ENCODE results near the gene SLX4. TPM values are rescaled to one million over a fixed set of nuclear protein-coding genes. Genes with fewer than 3 reads are reported as not detected.

Gene SLX4
- total RNA-seq, 1 donor from 2014 or later, result 5.5 TPM

DNA sequence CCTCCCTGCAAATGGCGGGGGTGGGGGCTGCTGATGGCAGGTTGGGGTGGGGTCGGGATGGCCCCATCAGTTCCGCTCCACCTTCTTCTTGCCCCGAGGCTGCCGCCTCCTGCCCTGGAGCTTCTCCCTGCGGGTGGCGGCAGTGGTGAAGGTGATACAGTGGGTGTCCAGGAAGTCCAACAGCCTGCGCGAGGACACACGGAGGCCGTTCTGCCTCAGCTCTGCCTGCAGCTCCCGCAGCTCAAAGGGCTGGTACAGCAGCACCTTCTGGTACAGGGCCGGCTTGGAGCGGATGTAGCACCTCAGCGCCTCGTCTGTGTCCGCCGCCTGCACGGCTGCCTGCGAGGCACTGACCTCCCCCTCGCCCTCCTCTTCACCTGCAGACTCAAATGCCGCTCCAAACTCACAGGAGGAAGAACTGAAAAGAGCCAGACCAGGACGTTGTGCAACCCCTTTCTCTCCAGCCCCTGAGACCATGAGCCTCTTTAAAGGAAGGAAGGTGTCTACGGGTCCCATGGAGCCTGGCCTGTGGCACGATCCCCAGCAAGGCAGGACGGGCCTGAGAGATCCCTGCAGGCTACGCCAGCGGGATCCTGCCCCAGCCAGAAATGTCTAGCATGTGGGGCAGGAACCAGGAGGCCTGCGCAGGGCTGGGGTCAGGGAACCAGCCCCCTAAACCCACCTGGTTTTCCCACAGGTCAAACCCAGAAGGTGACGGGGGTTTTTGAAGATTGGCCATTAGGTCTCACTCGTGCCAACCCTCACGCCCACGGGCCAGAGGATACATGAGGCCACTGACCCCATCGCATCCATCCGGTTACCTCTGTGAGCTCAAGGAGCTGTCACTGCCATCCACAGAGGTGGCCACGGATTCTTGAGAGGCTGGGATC lies 28.9 kb downstream of the SLX4 start:
- no peak for DNase-seq (ENCODE audit: low read depth)

DNA sequence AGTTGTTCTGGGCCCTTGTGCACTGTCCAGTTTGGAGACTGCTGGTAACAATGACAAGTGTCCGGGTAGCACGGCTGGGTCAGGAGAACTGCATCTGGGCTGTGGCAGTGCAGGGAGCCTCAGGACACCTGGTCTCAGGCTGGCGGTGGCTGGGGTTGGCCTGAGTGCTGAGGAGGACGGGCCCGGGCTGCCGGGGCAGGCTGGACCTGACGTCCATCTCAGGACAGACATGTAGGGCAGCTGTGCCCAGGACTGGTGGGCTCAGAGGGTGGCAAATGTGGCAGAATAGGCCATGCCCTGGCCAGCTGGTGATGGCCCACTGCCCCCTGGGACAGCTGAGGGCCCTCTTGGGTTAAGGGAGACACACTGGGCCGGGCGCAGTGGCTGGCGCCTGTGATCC lies 30.0 kb downstream of the SLX4 start:
- no peak for DNase-seq (ENCODE audit: low read depth)

DNA sequence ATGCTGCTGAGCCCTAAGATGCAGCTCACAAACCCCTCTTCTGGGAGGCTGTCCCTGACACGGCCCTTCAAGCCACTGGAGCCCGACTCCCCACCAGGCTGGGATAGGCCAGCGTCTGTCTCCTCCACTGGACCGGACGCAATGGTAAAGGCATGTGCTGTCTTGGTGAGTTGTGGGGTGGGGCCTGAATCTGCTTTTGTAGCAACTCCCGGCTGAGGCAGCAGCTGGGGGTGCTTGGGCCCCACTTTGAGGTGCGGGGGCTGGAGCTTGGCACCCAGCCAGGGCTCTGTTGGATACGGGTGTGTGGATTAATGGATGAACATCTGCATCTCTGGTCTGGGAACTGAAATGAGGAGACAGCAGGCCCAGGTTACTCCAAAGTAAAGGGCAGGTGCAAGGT lies 30.7 kb downstream of the SLX4 start:
- DNase-seq (ENCODE audit: low read depth), result no peak

DNA sequence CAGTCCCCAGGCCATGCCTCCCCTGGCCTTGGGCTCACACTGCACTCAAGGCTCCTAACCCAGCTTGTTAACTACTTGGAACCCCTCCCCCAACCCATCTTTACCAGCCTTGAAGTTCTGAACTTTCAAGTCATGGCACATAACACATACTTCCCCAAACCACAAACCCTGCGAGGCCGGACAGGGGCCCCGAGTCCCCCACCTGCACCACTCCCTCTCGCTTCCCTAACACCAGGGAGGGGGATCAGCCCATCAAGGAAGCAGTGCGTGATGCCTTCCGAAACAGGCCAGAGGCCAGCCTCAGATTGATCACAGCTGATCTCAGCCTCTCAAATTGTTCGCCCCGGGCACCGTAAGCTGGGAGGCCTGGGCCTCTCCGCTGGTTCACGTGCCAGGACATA lies 31.2 kb downstream of the SLX4 start:
- no peak for DNase-seq (ENCODE audit: low read depth)

DNA sequence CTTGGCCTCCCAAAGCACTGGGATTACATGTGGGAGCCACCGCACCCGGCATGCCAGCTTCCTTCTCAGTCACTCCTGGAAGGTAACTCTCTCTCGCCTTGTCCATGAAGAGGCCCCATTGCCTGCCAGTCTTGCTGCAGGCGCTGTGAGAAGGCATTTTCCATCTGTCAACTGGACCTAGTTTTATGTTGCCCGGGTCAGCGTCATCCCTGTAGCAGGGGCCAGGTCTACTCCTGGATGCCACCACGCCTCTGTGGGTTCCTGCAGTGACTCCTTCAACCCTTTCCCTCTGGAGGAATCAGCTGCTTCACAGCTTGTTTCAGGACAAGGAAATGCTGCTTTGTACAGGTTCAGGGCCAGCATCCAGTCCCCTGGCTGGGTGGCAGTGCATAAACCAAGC lies 31.6 kb downstream of the SLX4 start:
- no peak for DNase-seq (ENCODE audit: low read depth)

DNA sequence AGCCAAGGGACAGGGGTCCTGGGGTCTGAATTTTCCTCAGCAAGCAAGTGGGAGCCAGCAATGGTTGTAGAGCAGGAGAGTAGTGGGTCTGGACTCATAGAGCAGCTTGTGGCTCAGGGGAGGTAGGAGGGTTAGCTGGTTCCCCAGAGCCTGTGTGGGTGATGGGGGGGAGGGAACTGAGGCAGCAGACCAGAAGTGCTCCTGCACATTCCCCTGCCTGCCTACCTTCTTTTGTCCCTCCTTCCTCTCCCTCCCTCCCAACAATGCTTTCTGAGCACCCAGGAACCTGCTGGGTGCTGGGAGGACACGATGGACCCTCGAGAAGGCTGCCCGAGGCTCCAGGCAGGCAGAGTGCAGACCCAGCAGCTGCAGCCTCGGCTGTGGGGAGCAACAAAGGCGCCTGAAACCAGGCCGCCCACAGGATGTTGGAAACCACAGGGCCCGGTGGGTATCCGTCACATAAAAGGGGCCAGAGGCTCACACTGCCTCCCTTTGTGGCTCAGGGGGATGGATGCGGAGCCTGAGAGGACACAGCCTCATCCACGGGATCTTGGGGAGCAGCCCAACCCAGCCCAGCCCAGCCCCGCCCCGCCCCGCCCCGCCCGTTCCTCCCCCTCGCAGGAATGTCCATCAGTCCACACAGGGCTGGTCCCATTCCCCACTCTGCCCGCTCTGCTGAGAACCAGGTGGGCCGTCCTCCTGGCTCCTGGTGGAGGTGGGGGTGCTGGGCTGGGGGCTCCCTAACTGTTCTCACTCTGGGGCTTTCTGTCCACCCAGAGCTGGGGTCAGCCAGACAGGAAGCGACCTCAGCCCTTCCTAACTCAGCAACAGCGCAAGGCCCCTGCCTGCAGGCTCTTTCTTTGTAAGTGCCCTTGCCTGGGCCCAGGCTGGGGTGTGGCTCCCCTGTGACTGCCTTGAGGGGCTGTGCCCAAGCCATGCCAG lies 32.5 kb downstream of the SLX4 start:
- no peak for DNase-seq (ENCODE audit: low read depth)

DNA sequence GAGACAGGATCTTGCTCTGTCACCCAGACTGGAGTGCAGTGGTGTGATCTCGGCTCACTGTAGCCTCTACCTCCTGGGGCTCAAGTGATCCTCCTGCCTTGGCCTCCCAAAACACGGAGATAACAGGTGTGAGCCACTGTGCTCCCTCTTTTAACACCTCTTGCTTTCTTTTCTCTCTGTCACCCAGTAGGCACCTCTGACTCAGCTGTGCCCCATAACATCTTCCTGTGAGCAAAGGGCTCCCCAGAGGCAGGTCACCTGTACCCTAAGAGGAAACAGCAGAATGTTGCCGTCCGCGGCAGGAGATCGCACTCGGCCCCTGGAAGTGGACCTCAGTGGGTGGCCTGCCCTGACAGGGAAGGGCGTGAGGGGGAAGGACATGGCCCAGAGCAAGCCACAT lies 33.3 kb downstream of the SLX4 start:
- DNase-seq (ENCODE audit: low read depth), result no peak

DNA sequence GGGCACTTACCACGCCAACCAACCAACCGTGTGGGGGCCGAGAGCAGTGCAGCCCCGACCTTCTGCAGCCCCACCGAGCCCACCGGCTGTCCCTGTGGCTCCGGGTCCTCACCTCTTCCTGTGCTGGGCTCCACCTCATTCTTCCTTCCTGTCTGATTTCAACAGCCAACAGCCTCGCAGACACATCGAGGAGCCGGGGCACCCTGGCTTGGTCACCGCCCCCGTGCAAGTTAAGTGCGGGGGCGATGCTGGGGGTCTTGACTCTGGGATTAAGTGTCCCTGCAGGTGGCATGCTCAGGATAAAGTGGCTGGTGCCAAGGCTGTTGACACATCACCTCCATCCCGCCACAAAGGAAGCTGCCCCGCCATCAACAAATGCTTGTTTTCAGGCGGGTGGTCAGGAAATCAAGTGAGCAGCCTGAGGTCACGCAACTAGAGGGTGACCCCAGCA lies 34.1 kb downstream of the SLX4 start, which contains the start of gene NLRC3:
Gene NLRC3, minus strand, starts transcription at position 102 of the 451 bp plus-strand sequence. CDS start 12,367 bp downstream, outside the sequence.
- no peak for DNase-seq (ENCODE audit: low read depth)

DNA sequence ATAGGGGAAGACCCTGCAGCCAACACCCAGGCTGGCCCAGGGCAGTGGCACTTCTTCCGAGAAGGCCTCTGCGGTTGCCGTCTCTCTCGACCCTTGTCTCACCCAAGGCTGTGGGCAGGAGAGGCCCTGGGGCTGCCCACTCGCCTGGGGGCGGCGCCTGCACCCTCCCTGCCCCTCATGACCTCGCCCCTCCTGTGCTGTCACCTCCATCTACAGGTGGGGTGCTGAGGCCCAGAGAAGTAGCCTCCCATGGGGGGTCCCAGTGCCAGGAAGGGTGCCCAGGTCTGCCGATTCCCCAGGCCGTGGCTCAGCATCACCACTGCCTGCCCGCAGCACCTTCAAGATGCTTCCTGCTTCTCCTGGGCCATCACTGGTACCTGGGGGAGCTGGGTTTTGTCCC lies 35.2 kb downstream of the SLX4 start:
- no peak for DNase-seq (ENCODE audit: low read depth)

DNA sequence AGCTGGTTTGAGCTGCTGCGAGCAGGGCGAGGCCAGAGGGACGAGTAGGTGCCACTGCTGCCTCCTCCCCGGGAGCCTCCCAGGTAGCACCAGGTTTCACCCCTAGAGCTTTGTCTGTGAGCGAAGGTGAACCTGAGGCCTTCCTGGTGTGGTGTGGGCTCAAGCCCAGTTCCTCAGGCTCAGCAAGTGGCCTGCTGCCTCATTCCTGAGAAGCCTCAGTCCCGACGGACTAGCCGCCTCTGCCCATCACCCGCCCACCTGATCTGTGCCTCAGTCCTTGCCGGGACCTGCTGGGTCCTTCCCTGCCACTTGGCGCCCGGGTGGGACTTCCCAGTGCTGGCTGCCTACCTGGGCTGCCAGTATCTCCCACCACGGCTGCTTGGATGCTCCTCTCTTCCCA lies 35.9 kb downstream of the SLX4 start:
- no peak for DNase-seq (ENCODE audit: low read depth)

DNA sequence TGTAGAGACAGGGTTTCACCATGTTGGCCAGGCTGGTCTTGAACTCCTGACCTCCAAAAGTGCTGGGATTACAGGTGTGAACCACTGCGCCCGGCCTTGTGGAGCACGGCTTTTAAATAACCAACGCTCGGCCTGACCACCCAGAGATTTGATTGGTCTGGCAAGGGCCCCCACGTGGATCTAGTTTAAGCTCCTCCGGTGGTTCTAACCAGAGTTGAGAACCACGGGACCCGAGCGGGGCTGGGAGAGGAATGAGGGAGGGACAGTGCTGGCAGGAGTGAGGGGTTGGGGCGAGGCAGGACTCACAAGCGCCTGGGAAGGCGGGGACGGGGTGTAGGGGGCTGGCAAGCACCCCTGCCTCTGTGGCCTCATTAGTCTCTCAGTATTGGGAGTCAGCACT lies 37.2 kb downstream of the SLX4 start:
- DNase-seq (ENCODE audit: low read depth), result no peak

DNA sequence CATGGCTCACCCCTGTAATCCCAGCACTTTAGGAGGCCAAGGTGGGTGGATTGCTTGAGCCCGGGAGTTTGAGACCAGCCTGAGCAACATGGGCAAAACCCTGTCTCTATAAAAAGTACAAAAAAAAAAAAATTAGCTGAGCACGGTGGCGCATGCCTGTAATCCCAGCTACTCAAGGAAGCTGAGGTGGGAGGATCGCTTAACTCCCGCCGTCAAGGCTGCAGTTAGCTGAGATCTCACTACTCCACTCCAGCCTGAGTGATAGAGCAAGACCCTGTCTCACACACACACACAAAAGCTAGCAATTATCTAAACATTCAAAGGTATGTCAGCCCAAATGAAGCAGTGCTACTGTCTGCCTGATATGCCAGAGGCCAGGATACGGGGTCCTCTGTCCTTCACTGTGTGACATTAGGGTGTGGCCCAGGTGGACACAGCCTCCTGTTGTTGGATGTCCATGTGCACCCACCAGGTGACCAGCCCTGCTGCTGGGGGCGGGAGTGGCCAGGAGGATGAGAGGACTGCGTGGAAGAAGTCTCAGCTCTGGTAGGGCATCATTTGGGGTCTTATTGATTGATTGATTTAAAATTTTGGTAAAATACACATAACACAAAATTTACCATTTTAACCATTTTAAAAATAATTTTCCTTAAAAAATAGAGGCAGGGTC lies 38.1 kb downstream of the SLX4 start:
- no peak for DNase-seq (ENCODE audit: low read depth)

DNA sequence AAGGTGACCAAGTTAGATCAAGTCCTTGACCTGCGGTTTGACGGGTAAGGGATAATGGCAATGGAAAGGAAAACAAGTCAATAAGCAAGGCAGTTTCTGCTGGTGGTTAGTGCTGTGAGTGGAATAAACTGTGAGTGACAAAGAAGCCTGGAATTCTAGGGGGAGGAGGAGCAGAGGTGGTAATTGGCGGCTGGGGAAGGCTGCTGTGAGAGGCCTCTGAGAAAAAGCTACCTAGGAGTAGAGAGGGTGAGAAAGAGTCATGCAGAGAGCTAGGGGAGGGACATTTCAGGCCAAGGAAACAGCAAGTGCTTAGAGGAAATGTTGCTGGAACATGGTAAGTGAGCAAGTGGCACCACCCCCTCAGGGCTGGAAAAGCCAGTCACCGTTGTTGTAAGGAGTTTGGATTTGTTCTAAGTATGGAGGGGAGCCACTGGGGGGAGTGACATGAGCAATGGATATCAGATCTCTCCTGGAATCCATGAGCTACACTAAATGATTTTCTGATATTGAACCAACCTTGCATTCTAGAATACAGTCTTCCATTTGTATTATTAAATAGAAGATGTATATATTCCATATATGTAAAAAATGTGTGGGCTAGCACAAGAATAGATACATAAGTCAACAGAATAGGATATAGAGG lies 40.9 kb downstream of the SLX4 start:
- DNase-seq (ENCODE audit: low read depth), result no peak

DNA sequence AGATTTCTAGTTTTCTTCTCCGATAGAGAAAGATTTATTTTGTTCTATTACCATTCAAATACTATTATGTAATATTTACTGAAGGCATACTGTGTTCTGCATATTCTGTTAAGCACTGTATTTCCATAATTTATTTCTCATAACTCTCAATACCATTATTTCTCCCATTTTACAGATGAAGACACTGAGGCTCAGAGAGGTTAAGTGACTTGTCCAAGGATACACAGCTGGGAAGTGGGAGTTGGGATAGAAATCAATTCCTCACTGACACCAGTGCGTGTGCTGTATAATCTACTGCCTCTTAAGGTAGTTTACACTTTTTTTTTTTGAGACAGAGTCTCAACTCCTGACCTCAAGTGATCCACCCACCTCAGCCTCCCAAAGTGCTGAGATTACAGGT lies 41.6 kb downstream of the SLX4 start:
- no peak for DNase-seq (ENCODE audit: low read depth)

DNA sequence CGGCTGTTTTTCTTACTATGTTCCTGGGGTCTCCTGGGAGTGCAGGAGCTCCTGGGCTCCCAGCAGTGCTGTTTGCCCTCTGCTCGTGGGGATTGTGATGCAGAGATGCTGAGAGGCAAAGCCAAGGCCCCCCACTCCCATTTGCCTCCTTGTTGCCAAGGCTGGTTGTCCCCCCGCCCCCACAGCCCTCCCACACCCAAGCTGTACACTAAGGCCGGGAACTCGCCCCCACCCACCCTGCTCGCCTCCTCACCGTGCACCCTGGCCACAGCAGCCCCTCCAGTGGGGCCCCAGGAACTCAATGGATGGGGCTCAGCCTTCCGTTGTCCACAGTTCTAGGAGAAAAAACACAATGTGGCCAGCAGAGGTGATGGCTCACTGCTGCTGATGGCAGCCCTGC lies 44.4 kb downstream of the SLX4 start:
- DNase-seq (ENCODE audit: low read depth), result no peak

DNA sequence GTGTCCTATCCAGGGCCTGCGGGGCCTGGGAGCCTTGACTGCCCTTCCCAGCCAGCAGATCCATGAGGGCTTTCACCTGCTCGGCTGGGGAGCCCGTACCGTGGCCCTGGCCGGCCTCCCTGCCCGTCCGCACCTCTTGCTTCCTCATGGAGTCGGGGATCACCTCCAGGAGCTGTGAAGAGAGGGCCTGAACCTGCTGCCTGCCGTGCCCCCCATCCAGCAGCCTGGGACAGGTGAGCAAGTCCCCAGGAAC lies 46.6 kb downstream of the SLX4 start:
- no peak for DNase-seq (ENCODE audit: low read depth)

DNA sequence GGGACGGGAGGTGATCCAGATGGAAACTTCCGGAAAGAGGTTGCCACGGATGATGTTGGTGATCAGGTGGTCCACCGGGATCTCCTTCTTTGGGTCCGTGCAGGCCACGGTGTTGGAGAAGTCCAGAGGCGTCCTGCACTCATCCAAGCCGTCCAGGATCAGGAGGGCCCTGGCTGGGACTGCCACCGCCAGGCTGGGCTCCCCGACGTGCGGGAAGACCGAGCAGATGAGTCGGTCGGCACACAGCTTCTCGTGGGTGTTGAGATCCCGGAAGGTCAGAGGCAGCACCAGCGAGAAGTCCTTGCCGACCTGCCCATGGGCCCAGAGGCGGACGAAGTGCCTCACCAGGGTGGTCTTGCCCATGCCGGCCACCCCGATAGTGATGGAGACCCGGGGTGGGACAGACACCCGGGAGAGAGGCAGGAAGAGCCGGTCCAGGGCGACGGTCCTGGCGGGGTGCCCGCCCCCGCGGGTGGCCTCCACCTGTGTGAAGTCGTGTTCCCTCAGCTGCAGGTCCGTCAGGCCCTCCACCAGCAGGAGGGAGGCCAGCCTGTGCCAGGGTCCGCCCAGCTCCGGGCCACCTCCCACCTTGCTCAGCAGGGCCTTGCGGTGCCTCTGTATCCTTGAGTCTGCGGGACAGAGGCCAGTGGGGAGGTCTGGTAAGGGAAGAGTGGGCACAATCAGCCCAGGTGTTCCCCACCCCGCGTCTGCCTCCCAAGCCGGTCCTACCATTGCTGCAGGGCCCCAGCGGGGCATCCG lies 47.1 kb downstream of the SLX4 start:
- no peak for DNase-seq (ENCODE audit: low read depth)

DNA sequence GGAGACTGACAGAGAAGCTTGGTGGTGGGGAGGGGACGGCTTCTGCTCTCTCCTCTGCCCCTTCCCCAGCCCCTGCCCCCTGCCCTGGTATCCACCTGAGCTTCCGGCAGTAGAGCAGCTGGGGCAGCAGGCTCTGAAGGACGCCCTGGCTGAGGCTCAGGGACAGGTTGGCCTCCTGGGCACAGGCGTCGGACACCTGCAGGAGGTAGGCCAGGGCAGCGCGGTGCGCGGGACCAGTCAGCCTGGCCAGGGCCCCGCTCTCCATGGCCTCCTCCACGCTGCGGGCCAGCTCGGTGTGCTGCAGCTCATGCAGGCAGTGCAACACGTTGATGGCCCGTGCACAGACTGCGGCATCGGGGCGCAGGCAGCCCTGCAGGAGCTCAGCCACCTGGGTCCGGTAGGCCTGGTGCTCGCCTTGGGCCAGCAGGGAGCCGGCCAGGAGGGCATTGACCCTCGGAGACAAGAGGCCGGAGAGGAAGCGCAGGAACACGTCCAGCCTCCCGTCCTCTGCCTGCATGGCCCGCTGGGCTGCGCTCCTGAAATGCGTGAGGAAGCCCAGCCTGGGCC lies 48.4 kb downstream of the SLX4 start:
- no peak for DNase-seq (ENCODE audit: low read depth)

DNA sequence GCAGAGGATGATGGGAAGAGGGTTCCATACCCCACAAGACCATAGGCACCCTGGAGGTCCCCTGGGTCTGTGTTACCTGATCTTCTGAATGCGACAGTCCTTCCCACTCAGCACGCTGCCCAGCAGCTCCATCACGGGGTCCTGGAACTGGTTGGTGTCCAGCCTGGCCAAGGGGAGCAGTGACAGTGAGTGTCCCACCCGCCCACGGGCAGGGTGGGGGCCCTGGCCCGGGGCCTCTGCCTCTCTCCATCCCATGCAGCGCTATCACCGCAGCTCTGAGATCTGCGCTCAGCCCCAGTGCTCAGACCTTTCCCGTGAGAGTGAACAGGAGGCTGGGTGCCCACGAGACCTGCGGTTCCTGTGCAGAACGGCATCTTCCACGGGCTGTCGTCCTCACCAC lies 49.8 kb downstream of the SLX4 start:
- DNase-seq (ENCODE audit: low read depth), result no peak

DNA sequence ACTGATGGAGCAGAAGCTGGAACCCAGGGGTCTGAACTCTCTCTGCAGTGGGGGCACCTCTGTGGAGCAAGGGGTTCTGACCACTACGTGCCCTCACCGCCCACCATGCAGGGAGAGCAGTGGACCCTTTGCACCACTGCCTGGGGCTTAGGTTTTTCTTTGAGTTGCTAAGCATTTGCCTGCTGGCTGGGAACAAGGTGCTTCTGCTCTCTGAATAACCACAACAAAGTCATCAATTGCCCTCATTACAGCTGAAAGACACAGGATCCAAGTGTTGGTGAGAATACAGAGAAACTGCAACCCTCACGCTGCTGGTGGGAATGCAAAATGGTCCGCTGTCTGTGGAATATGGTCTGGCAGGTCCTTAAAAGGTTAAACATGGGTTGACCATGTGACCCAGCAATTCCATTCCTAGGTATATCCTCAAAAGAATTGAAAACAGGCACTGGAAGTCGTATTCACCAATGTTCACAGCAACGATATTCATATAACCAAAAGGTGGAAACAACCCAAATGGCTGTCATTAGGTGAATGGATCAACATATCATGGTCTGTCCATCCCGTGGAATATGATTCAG lies 57.0 kb downstream of the SLX4 start:
- no peak for DNase-seq (ENCODE audit: low read depth)
